Mesothelial cell of epicardium (in vitro differentiated cells): Measurements from ENCODE around the gene CCDC149. TPM values are rescaled to one million over a fixed set of nuclear protein-coding genes. Genes with fewer than 3 reads are reported as not detected.

Experiments used
- DNase-seq, 2 experiments: peaks; one replicate each; pipeline ENCODE4 v3.0.0; 2021; ENCODE audit warnings: low spot score in 2 of 2; ENCODE audit not compliant: unreplicated experiment in 2 of 2
- H3K27ac Mint-ChIP-seq: 2 replicates; pipeline ENCODE4 v1.8.0; 2021; ENCODE audit warnings: mixed read lengths
- H3K27me3 Mint-ChIP-seq: 2 replicates; pipeline ENCODE4 v1.8.0; 2021; ENCODE audit warnings: low read depth, mixed read lengths
- H3K36me3 Mint-ChIP-seq: 2 replicates; pipeline ENCODE4 v1.8.0; 2021; ENCODE audit warnings: mixed read lengths
- H3K4me1 Mint-ChIP-seq: 2 replicates; pipeline ENCODE4 v1.8.0; 2021; ENCODE audit warnings: mixed read lengths
- H3K4me3 Mint-ChIP-seq: 2 replicates; pipeline ENCODE4 v1.8.0; 2021; ENCODE audit warnings: mild to moderate bottlenecking, moderate library complexity, mixed read lengths
- H3K9me3 Mint-ChIP-seq: 2 replicates; pipeline ENCODE4 v1.8.0; 2021; ENCODE audit warnings: mixed read lengths
- total RNA-seq: library from RNA; stranded (reverse); gene quantifications from 3 replicates; pipeline ENCODE4 v1.2.1, GENCODE V29; 2021
- TF ChIP-seq, protein P1 (sequence below): fragments of 200-600 bp; sonication (generic); IDR thresholded peaks from one replicate; pipeline ENCODE4 v1.5.0; 2021; ENCODE audit warnings: antibody characterized with exemption; ENCODE audit not compliant: unreplicated experiment

CCDC149 gene
- total RNA-seq, 1 donor from 2014 or later, result 16.2 TPM

DNA sequence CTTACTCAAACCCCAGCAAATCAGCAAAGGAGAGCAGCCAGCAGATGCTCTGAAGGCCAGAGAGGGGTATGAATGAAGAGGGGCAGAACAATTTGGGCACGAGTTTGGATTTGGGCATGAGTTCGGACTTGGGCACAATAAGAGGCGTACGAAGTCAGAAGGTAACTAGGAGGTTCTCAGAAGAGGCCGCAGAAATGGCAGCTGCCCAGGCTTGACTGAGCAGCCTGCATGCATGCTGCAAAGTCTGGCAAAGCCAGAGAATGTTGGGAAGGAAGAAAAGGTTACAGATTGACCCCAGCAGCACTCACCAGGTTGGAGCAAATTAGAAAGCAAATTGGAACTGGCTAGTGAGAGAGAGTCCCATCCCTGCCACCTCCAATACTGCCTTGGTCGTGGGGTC, 15.2 kb downstream of the CCDC149 start:
- Mint-ChIP-seq H3K36me3 (no peaks in the 10 kb centered on the region), H3K27ac (no peak overlapping the region), H3K27me3 (no peaks in the 10 kb centered on the region), H3K4me1 (peaks cover 2% of the 10 kb centered on the region), H3K9me3 (no peaks in the 10 kb centered on the region), H3K4me3 (no peak overlapping the region)
- TF ChIP-seq, protein P1, sequence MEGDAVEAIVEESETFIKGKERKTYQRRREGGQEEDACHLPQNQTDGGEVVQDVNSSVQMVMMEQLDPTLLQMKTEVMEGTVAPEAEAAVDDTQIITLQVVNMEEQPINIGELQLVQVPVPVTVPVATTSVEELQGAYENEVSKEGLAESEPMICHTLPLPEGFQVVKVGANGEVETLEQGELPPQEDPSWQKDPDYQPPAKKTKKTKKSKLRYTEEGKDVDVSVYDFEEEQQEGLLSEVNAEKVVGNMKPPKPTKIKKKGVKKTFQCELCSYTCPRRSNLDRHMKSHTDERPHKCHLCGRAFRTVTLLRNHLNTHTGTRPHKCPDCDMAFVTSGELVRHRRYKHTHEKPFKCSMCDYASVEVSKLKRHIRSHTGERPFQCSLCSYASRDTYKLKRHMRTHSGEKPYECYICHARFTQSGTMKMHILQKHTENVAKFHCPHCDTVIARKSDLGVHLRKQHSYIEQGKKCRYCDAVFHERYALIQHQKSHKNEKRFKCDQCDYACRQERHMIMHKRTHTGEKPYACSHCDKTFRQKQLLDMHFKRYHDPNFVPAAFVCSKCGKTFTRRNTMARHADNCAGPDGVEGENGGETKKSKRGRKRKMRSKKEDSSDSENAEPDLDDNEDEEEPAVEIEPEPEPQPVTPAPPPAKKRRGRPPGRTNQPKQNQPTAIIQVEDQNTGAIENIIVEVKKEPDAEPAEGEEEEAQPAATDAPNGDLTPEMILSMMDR, result no peak
- no peak for DNase-seq

DNA sequence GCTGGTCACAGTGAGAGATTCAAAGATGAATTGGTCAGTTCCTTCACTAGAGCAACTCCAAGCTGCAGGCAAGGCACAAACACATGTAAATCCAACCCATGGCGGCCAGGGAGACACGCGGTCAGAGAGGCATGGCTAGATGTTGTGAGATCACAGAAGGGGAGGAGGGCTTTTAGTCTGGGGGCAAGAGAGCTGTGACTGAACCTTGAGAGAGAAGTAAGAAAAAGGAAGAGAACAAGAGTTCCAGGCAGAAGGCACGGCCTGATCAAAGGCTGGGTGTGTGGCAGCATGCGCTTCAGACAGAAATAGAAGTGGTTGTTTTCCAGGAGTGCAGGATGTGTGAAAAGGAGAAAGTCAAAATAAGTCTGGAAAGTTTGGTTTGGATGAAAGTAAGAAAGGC, 15.9 kb downstream of the CCDC149 start:
- H3K9me3 Mint-ChIP-seq, result no peaks in the 10 kb centered on the region
- H3K27ac Mint-ChIP-seq, result no peak overlapping the region
- H3K27me3 Mint-ChIP-seq, result no peaks in the 10 kb centered on the region
- TF ChIP-seq, protein P1, result no peak
- H3K4me3 Mint-ChIP-seq, result no peak overlapping the region
- no peaks in the 10 kb centered on the region for H3K36me3 Mint-ChIP-seq
- no peak for DNase-seq
- peaks cover 2% of the 10 kb centered on the region for H3K4me1 Mint-ChIP-seq

DNA sequence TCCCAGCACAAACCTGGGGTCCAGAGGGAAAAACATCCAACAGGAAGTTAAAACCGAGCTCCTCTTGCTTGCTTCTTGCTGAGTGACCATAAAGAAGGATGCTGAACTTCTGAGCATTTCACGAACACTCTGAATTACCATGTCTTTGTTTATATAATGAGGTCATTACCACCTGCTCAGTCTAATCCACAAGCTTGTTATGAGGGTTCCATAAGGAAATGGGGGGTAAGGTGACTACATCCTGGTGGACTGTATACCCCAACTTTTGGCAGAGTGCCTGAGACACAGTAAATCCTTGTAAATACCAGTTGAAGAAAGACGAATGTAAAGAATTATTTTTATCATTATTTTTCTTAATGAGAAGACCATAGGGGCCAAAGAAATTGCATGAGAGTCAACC, 16.8 kb downstream of the CCDC149 start:
- Mint-ChIP-seq H3K4me3 (no peak overlapping the region), H3K27ac (no peak overlapping the region), H3K4me1 (peaks cover 2% of the 10 kb centered on the region), H3K9me3 (no peaks in the 10 kb centered on the region), H3K27me3 (no peaks in the 10 kb centered on the region), H3K36me3 (peaks cover 4% of the 10 kb centered on the region)
- no peak for DNase-seq
- TF ChIP-seq, protein P1, result no peak

DNA sequence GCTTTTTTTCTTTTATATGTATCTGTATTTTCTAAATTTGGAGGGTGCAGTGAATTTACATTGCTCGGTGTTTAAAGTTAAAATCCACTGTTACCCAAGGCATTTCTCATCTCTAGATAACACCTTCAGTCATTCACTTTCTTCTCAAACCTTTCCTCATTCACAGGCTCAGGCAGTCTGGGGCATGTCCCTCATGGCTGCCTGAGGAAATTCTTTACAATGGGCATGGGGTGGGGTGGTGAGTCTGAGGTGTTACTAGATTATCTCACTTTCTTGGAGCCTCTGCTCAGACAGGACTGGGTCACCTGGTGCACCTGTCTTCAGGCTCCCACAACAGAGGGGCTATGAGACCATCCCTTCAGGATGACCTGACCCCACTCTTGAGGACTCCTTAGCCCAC, 17.4 kb downstream of the CCDC149 start:
- Mint-ChIP-seq H3K4me3 (no peak overlapping the region), H3K27ac (no peak overlapping the region), H3K9me3 (no peaks in the 10 kb centered on the region), H3K36me3 (peaks cover 4% of the 10 kb centered on the region), H3K4me1 (peaks cover 2% of the 10 kb centered on the region), H3K27me3 (no peaks in the 10 kb centered on the region)
- no peak for DNase-seq
- TF ChIP-seq, protein P1, result no peak

DNA sequence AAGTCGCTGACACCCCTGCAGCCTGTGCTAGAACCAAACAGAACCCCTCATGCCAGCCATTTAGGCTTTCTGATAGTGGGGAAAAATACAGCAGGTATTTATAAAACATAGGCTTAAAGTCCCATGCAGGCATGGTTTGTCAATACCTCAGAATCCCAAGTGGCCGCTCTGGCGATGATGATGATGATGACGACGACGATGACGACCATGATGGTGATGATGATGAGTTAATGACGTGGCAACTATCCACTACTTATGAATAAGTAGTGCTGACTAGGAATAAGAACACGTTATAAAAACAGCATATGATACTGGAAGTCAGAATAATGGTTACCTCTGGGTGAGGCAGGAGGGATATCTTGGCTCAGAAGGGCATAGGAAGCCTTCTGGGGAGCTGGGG, 18.0 kb downstream of the CCDC149 start:
- Mint-ChIP-seq H3K9me3 (no peaks in the 10 kb centered on the region), H3K4me3 (no peak overlapping the region), H3K27ac (no peak overlapping the region), H3K27me3 (no peaks in the 10 kb centered on the region), H3K36me3 (peaks cover 4% of the 10 kb centered on the region), H3K4me1 (peaks cover 2% of the 10 kb centered on the region)
- DNase-seq, result no peak
- TF ChIP-seq, protein P1, result no peak

DNA sequence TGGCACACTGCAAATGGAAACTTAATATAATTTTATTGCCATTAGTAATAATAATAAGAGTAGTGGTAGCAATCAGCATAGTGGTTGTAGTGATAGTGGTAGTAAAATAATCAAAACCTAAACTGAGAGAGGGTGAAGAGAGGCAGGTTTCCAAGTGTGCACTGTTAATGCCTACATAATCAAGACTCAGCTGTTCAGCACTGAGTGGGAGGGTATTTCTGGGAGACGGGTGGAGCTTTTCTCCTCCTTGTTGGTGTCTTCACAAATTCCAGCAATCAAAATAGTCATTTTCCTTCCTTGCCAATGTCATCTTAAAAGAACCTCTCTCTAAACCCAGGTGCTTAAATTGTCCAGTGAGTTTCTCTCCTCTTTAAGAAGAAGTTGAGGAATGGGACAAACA, 18.6 kb downstream of the CCDC149 start:
- TF ChIP-seq, protein P1, result no peak
- no peaks in the 10 kb centered on the region for H3K9me3 Mint-ChIP-seq
- H3K27me3 Mint-ChIP-seq, result no peaks in the 10 kb centered on the region
- peaks cover 4% of the 10 kb centered on the region for H3K36me3 Mint-ChIP-seq
- peaks cover 2% of the 10 kb centered on the region for H3K4me1 Mint-ChIP-seq
- no peak for DNase-seq
- H3K4me3 Mint-ChIP-seq, result no peak overlapping the region
- no peak overlapping the region for H3K27ac Mint-ChIP-seq
